ENCODE measurements around the gene ADCY3. TPM values are rescaled to one million over a fixed set of nuclear protein-coding genes. Genes with fewer than 3 reads are reported as not detected.

The ADCY3 gene
- total and polyA plus RNA-seq, 9 of the 15 experiments (the other 6 are each of a cell fraction or from before 2014, with no cell fraction given) = 1.5 to 54.8 (median 26.3) TPM

DNA sequence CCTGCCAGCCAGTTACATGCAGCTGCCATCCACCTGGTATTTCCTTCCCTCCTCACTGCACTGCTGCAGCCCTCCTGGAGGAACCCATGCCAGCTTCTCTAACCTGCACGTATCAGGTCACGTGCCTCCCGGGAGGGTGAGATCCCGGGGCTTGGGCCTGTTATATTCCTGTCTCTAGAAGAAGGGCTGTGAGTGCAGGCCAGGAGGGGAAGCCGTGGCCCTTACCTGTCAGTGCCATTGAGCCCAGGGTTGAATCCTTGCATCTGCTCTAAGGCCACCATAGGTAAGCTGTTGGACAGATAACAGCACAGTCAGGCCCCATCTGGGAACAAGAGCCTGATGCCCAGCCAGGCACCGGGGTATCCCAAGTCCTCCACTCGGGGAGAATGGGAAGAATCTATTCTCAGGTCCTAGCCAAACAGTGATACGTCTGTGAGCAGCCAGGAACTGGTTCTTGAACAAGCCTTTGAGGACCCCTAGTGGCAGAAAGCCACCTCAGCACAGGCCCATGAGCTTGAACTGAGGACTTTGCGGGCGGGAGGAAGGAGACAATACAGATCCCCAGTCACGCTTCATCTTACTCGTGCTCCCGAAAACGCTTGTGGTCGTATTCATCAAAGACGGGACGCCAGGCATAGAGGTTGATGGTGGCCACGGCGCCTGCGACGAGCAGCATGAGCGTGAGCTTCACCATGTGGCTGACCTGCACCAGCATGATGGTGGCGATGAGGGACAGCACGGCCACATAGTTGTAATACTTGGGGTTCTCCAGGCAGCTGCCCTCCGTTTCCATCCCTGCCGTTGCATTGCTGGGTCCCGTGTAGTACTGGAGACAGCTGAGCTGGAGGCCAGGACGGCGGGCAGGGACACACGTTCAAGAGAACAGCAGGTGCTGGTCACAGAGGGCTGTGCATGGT, 92.5 kb downstream of the ADCY3 start (continued):
- TF ChIP-seq ZNF263 (CRISPR knock-in tag; IDR thresholded peaks at IDR 0.05; ENCODE audit: borderline replicate concordance) = peak; percentile 99
- TF ChIP-seq, protein P1, sequence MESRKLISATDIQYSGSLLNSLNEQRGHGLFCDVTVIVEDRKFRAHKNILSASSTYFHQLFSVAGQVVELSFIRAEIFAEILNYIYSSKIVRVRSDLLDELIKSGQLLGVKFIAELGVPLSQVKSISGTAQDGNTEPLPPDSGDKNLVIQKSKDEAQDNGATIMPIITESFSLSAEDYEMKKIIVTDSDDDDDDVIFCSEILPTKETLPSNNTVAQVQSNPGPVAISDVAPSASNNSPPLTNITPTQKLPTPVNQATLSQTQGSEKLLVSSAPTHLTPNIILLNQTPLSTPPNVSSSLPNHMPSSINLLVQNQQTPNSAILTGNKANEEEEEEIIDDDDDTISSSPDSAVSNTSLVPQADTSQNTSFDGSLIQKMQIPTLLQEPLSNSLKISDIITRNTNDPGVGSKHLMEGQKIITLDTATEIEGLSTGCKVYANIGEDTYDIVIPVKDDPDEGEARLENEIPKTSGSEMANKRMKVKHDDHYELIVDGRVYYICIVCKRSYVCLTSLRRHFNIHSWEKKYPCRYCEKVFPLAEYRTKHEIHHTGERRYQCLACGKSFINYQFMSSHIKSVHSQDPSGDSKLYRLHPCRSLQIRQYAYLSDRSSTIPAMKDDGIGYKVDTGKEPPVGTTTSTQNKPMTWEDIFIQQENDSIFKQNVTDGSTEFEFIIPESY (CRISPR knock-in tag; IDR thresholded peaks at IDR 0.05) = peak; percentile 48; the same call in 1 of the 2 replicates
- TF ChIP-seq, protein P2, sequence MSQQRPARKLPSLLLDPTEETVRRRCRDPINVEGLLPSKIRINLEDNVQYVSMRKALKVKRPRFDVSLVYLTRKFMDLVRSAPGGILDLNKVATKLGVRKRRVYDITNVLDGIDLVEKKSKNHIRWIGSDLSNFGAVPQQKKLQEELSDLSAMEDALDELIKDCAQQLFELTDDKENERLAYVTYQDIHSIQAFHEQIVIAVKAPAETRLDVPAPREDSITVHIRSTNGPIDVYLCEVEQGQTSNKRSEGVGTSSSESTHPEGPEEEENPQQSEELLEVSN (IDR thresholded peaks at IDR 0.05; ENCODE audit: borderline replicate concordance in 1 of 2, extremely low read depth in 1 of 2, insufficient read depth in 1 of 2, insufficient read length in 1 of 2, low read depth in 1 of 2, low read length in 1 of 2, poor library complexity in 1 of 2, severe bottlenecking in 1 of 2) = no peak
- TF ChIP-seq ZNF134 (CRISPR knock-in tag; conservative IDR thresholded peaks at IDR 0.05) = no peak
- TF ChIP-seq NELFE (IDR thresholded peaks at IDR 0.05; ENCODE audit: insufficient read depth, insufficient read length) = no peak
- TF ChIP-seq RAD21 (CRISPR knock-in tag; conservative IDR thresholded peaks at IDR 0.05 in 1 of 2, IDR thresholded peaks at IDR 0.05 in 1 of 2) = peak; percentile 89 to 93
- no peak for TF ChIP-seq MIER1 (IDR thresholded peaks at IDR 0.05; ENCODE audit: low read depth)
- no peak for TF ChIP-seq ZBTB1 (CRISPR knock-in tag; IDR thresholded peaks at IDR 0.05; ENCODE audit: borderline replicate concordance, low read depth)
- TF ChIP-seq CHCHD3 (CRISPR knock-in tag; IDR thresholded peaks at IDR 0.05) = no peak
- TF ChIP-seq SPI1 (IDR thresholded peaks at IDR 0.05; ENCODE audit: borderline replicate concordance, low read depth, low read length) = no peak
- no peak for TF ChIP-seq ZNF766 (CRISPR knock-in tag; conservative IDR thresholded peaks at IDR 0.05)
- TF ChIP-seq, protein P3, sequence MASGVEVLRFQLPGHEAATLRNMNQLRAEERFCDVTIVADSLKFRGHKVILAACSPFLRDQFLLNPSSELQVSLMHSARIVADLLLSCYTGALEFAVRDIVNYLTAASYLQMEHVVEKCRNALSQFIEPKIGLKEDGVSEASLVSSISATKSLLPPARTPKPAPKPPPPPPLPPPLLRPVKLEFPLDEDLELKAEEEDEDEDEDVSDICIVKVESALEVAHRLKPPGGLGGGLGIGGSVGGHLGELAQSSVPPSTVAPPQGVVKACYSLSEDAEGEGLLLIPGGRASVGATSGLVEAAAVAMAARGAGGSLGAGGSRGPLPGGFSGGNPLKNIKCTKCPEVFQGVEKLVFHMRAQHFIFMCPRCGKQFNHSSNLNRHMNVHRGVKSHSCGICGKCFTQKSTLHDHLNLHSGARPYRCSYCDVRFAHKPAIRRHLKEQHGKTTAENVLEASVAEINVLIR (CRISPR knock-in tag; IDR thresholded peaks at IDR 0.05) = no peak
- no peak for TF ChIP-seq ARNT (IDR thresholded peaks at IDR 0.05)
- no peak for TF ChIP-seq JUN (IDR thresholded peaks at IDR 0.05; ENCODE audit: borderline replicate concordance, low read depth, low read length)
- TF ChIP-seq JUN (CRISPR knock-in tag; IDR thresholded peaks at IDR 0.05; ENCODE audit: borderline replicate concordance) = no peak
- TF ChIP-seq CBX1 (IDR thresholded peaks at IDR 0.05; ENCODE audit: low read depth) = no peak
- TF ChIP-seq, protein P4, sequence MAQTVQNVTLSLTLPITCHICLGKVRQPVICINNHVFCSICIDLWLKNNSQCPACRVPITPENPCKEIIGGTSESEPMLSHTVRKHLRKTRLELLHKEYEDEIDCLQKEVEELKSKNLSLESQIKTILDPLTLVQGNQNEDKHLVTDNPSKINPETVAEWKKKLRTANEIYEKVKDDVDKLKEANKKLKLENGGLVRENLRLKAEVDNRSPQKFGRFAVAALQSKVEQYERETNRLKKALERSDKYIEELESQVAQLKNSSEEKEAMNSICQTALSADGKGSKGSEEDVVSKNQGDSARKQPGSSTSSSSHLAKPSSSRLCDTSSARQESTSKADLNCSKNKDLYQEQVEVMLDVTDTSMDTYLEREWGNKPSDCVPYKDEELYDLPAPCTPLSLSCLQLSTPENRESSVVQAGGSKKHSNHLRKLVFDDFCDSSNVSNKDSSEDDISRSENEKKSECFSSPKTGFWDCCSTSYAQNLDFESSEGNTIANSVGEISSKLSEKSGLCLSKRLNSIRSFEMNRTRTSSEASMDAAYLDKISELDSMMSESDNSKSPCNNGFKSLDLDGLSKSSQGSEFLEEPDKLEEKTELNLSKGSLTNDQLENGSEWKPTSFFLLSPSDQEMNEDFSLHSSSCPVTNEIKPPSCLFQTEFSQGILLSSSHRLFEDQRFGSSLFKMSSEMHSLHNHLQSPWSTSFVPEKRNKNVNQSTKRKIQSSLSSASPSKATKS (CRISPR knock-in tag; IDR thresholded peaks at IDR 0.05) = no peak
- TF ChIP-seq THRAP3 (IDR thresholded peaks at IDR 0.05; ENCODE audit: borderline replicate concordance) = no peak
- TF ChIP-seq STAG1 (CRISPR knock-in tag; IDR thresholded peaks at IDR 0.05; ENCODE audit: borderline replicate concordance) = peak; percentile 89
